WTC11 (cell line): Measurements from ENCODE around the gene HEY2. TPM values are rescaled to one million over a fixed set of nuclear protein-coding genes. Genes with fewer than 3 reads are reported as not detected.

ENCODE experiments used
- ATAC-seq: fragments of 200-7000 bp; cut with Tn5 transposase; 2 replicates; pipeline ENCODE4 v1.10.0; 2021; ENCODE audit warnings: mild to moderate bottlenecking, moderate library complexity
- CTCF ChIA-PET: fragments of 300-600 bp; sonication (Branson Sonifier 250); formaldehyde crosslinking; loops from one replicate; lab custom pipeline; 2021; ENCODE audit warnings: antibody characterized with exemption; lab: Charles Lee
- POLR2A ChIA-PET: fragments of 350-600 bp; sonication (Branson Sonifier 250); formaldehyde crosslinking; loops from one replicate; lab custom pipeline; 2021; ENCODE audit warnings: antibody characterized with exemption; lab: Charles Lee
- DNase-seq: peaks from one replicate; pipeline ENCODE4 v3.0.0; 2021; ENCODE audit warnings: low spot score
- H3K27ac Mint-ChIP-seq: 2 replicates; pipeline ENCODE4 v1.8.0; 2021; ENCODE audit warnings: mixed read lengths
- H3K27me3 Mint-ChIP-seq: 2 replicates; pipeline ENCODE4 v1.8.0; 2021; ENCODE audit warnings: low read depth, mild to moderate bottlenecking, moderate library complexity, mixed read lengths
- H3K36me3 Mint-ChIP-seq: 2 replicates; pipeline ENCODE4 v1.8.0; 2021; ENCODE audit warnings: mixed read lengths
- H3K4me1 Mint-ChIP-seq: 2 replicates; pipeline ENCODE4 v1.8.0; 2022; ENCODE audit warnings: mixed read lengths
- H3K4me3 Mint-ChIP-seq: 2 replicates; pipeline ENCODE4 v1.8.0; 2021; ENCODE audit warnings: mild to moderate bottlenecking, moderate library complexity, mixed read lengths
- H3K9me3 Mint-ChIP-seq: 2 replicates; pipeline ENCODE4 v1.8.0; 2021; ENCODE audit warnings: mixed read lengths
- AFF4 ChIP-seq: sonication (generic); formaldehyde crosslinking; IDR thresholded peaks from 2 replicates; pipeline ENCODE4 v1.8.1; 2023; ENCODE audit warnings: mild to moderate bottlenecking, missing genetic modification reagents, borderline replicate concordance
- ARID4B ChIP-seq: sonication (generic); formaldehyde crosslinking; IDR thresholded peaks from 2 replicates; pipeline ENCODE4 v1.8.0; 2023; ENCODE audit warnings: missing genetic modification reagents, mild to moderate bottlenecking, borderline replicate concordance
- CDX4 ChIP-seq: fragments of 250-450 bp; sonication (Bioruptor Pico); IDR thresholded peaks from 2 replicates; pipeline ENCODE4 v1.9.0; 2021; ENCODE audit warnings: moderate library complexity, mild to moderate bottlenecking, inconsistent platforms, borderline replicate concordance
- CREB1 ChIP-seq: sonication (generic); formaldehyde crosslinking; IDR thresholded peaks from 2 replicates; pipeline ENCODE4 v1.8.0; 2023; ENCODE audit warnings: mild to moderate bottlenecking, missing genetic modification reagents
- E2F5 ChIP-seq: sonication (generic); formaldehyde crosslinking; IDR thresholded peaks from 2 replicates; pipeline ENCODE4 v1.8.1; 2022; ENCODE audit warnings: mild to moderate bottlenecking, moderate library complexity, missing genetic modification reagents
- ELF4 ChIP-seq: sonication (generic); formaldehyde crosslinking; IDR thresholded peaks from 2 replicates; pipeline ENCODE4 v1.8.1; 2022; ENCODE audit warnings: low read depth, mild to moderate bottlenecking, moderate library complexity, missing genetic modification reagents
- ERG ChIP-seq: fragments of 250-450 bp; sonication (Bioruptor Pico); IDR thresholded peaks from 2 replicates; pipeline ENCODE4 v1.8.0; 2021; ENCODE audit warnings: mild to moderate bottlenecking
- FOXJ3 ChIP-seq: sonication (generic); formaldehyde crosslinking; IDR thresholded peaks from 2 replicates; pipeline ENCODE4 v1.9.0; 2021; ENCODE audit warnings: missing genetic modification reagents, mild to moderate bottlenecking, borderline replicate concordance
- GABPB1 ChIP-seq: sonication (generic); formaldehyde crosslinking; IDR thresholded peaks from 2 replicates; pipeline ENCODE4 v1.8.1; 2023; ENCODE audit warnings: mild to moderate bottlenecking, missing genetic modification reagents
- IRF1 ChIP-seq: sonication (generic); formaldehyde crosslinking; IDR thresholded peaks from 2 replicates; pipeline ENCODE4 v1.8.0; 2023; ENCODE audit warnings: missing genetic modification reagents
- MAX ChIP-seq: sonication (generic); formaldehyde crosslinking; IDR thresholded peaks from 2 replicates; pipeline ENCODE4 v1.8.0; 2022; ENCODE audit warnings: mild to moderate bottlenecking, missing genetic modification reagents
- NFYB ChIP-seq: sonication (generic); formaldehyde crosslinking; conservative IDR thresholded peaks from 2 replicates; pipeline ENCODE4 v1.8.0; 2022; ENCODE audit warnings: low read depth, missing genetic modification reagents
- OVOL2 ChIP-seq: fragments of 250-450 bp; sonication (Bioruptor Pico); IDR thresholded peaks from 2 replicates; pipeline ENCODE4 v1.9.0; 2021; ENCODE audit warnings: mild to moderate bottlenecking, borderline replicate concordance
- RELA ChIP-seq: sonication (generic); formaldehyde crosslinking; IDR thresholded peaks from 2 replicates; pipeline ENCODE4 v1.8.1; 2022; ENCODE audit warnings: missing genetic modification reagents, mild to moderate bottlenecking, borderline replicate concordance
- SOX15 ChIP-seq: fragments of 250-450 bp; sonication (Bioruptor Pico); IDR thresholded peaks from 2 replicates; pipeline ENCODE4 v1.9.0; 2021; ENCODE audit warnings: mild to moderate bottlenecking
- USF2 ChIP-seq: sonication (generic); formaldehyde crosslinking; IDR thresholded peaks from 2 replicates; pipeline ENCODE4 v1.8.1; 2023; ENCODE audit warnings: mild to moderate bottlenecking, missing genetic modification reagents, moderate library complexity
- ZMAT4 ChIP-seq: fragments of 250-450 bp; sonication (Bioruptor Pico); IDR thresholded peaks from 2 replicates; pipeline ENCODE4 v1.9.0; 2021; ENCODE audit warnings: mild to moderate bottlenecking
- ZNF423 ChIP-seq: fragments of 250-450 bp; sonication (Bioruptor Pico); IDR thresholded peaks from 2 replicates; pipeline ENCODE4 v2.1.2; 2022; ENCODE audit warnings: mild to moderate bottlenecking, moderate library complexity
- ZSCAN18 ChIP-seq: fragments of 250-450 bp; sonication (Bioruptor Pico); IDR thresholded peaks from 2 replicates; pipeline ENCODE4 v2.1.2; 2022; ENCODE audit warnings: mild to moderate bottlenecking, moderate library complexity
- total RNA-seq: library from RNA; stranded (reverse); gene quantifications from 3 replicates; pipeline ENCODE4 v1.2.3, GENCODE V29; 2021

HEY2 gene
- total RNA-seq, 1 experiment from 2014 or later, result 10.6 TPM

GRCh38 chr6:125790358-125791150 is 41.1 kb downstream of the HEY2 start, which contains the start of gene NCOA7:
Gene NCOA7 (plus strand): TSS chr6:125790960. CDS start chr6:125815355, 24,395 bp downstream.
- peak; percentile 86 for DNase-seq
- H3K4me3 Mint-ChIP-seq, result peak within 1 kb of the TSS; percentile 83
- peak; percentile 75 for ATAC-seq
- peaks cover 43% of the 10 kb centered on the region for H3K4me1 Mint-ChIP-seq
- H3K9me3 Mint-ChIP-seq, result no peaks in the 10 kb centered on the region
- peak within 1 kb of the TSS; percentile 90 for H3K27ac Mint-ChIP-seq
- POLR2A ChIA-PET, result interaction anchor here (0.6 to 2.9 kb wide), 21 partner anchors 9 to 1483 kb away, joined by 3 to 27 read pairs (median 4); partner anchors contain the start of genes HDDC2 and HINT3
- CTCF ChIA-PET, result interaction anchor here (0.6 to 6.3 kb wide), 29 partner anchors 9 to 637 kb away, joined by 3 to 46 read pairs (median 4); partner anchors contain the start of genes HEY2, HINT3, TPD52L1 and TRMT11
- H3K27me3 Mint-ChIP-seq, result no peaks in the 10 kb centered on the region
- H3K36me3 Mint-ChIP-seq, result no peaks in the 10 kb centered on the region
- TF ChIP-seq ERG (CRISPR knock-in tag) (0 out of 2 replicates have a peak, but pooled peaks have one; percentile 16), ELF4 (CRISPR knock-in tag) (peak; percentile 76; the same call in 1 of the 2 replicates), E2F5 (CRISPR knock-in tag) (peak; percentile 70; the same call in 1 of the 2 replicates), NFYB (CRISPR knock-in tag) (no peak), SOX15 (CRISPR knock-in tag) (no peak), ARID4B (CRISPR knock-in tag) (0 out of 2 replicates have a peak, but pooled peaks have one; percentile 56), FOXJ3 (CRISPR knock-in tag) (no peak), CDX4 (CRISPR knock-in tag) (no peak), ZNF423 (CRISPR knock-in tag) (no peak), AFF4 (CRISPR knock-in tag) (no peak), ZSCAN18 (CRISPR knock-in tag) (no peak), MAX (peak; percentile 55; the same call in 1 of the 2 replicates), ZMAT4 (CRISPR knock-in tag) (no peak), CREB1 (no peak), IRF1 (no peak), USF2 (CRISPR knock-in tag) (no peak), GABPB1 (CRISPR knock-in tag) (no peak; the same call in 1 of the 2 replicates), OVOL2 (CRISPR knock-in tag) (no peak), RELA (CRISPR knock-in tag) (no peak)
